ENCODE data around the gene CD163. TPM values are rescaled to one million over a fixed set of nuclear protein-coding genes. Genes with fewer than 3 reads are reported as not detected.

Gene CD163
- total RNA-seq, 2 donors from 2014 or later, result 0.89 to 2.9 TPM

- H3K9me3 ChIP-seq (ENCODE audit: control insufficient read depth, low read length, poor library complexity, severe bottlenecking), result no peaks in the 10 kb centered on the region
- Mint-ChIP-seq H3K4me1 (no peaks in the 10 kb centered on the region), H3K36me3 (ENCODE audit: low read depth) (no peaks in the 10 kb centered on the region), H3K27me3 (peaks cover 55% of the 10 kb centered on the region), H3K4me3 (no peak overlapping the region), H3K27ac (no peak overlapping the region)
- ATAC-seq, result no peak
- DNase-seq, result no peak
These were observed 10.6 kb downstream of the CD163 start for GRCh38 chr12:7493006-7493405.

GRCh38 chr12:7486512-7486911, 17.1 kb downstream of the CD163 start:
- no peak overlapping the region for H3K27ac Mint-ChIP-seq
- H3K4me1 Mint-ChIP-seq, result no peaks in the 10 kb centered on the region
- no peak for DNase-seq
- H3K4me3 Mint-ChIP-seq, result no peak overlapping the region
- no peaks in the 10 kb centered on the region for H3K9me3 ChIP-seq (ENCODE audit: control insufficient read depth, low read length, poor library complexity, severe bottlenecking)
- no peak for ATAC-seq
- peaks cover 49% of the 10 kb centered on the region for H3K27me3 Mint-ChIP-seq
- H3K36me3 Mint-ChIP-seq (ENCODE audit: low read depth), result no peaks in the 10 kb centered on the region

GRCh38 chr12:7485095-7485494, 18.5 kb downstream of the CD163 start:
- H3K27me3 Mint-ChIP-seq, result peaks cover 40% of the 10 kb centered on the region
- no peak for ATAC-seq

GRCh38 chr12:7483343-7483742, 20.2 kb downstream of the CD163 start:
- DNase-seq (no peak), ATAC-seq (no peak)
- Mint-ChIP-seq H3K27me3 (peaks cover 40% of the 10 kb centered on the region), H3K4me1 (no peaks in the 10 kb centered on the region), H3K4me3 (no peak overlapping the region), H3K27ac (no peak overlapping the region), H3K36me3 (ENCODE audit: low read depth) (no peaks in the 10 kb centered on the region)
- no peaks in the 10 kb centered on the region for H3K9me3 ChIP-seq (ENCODE audit: control insufficient read depth, low read length, poor library complexity, severe bottlenecking)

More at GRCh38 chr12:7485095-7485494, 18.5 kb downstream of the CD163 start:
- H3K9me3 ChIP-seq (ENCODE audit: control insufficient read depth, low read length, poor library complexity, severe bottlenecking), result no peaks in the 10 kb centered on the region
- H3K4me3 Mint-ChIP-seq, result no peak overlapping the region
- H3K27ac Mint-ChIP-seq, result no peak overlapping the region
- no peaks in the 10 kb centered on the region for H3K4me1 Mint-ChIP-seq
- H3K36me3 Mint-ChIP-seq (ENCODE audit: low read depth), result no peaks in the 10 kb centered on the region
- no peak for DNase-seq

- Mint-ChIP-seq H3K4me3 (no peak overlapping the region), H3K4me1 (no peaks in the 10 kb centered on the region), H3K27ac (no peak overlapping the region), H3K36me3 (ENCODE audit: low read depth) (no peaks in the 10 kb centered on the region), H3K27me3 (peaks cover 19% of the 10 kb centered on the region)
- H3K9me3 ChIP-seq (ENCODE audit: control insufficient read depth, low read length, poor library complexity, severe bottlenecking), result no peaks in the 10 kb centered on the region
- DNase-seq (no peak), ATAC-seq (no peak)
These were observed 23.8 kb downstream of the CD163 start for GRCh38 chr12:7479771-7480170.

GRCh38 chr12:7472060-7472459, 31.5 kb downstream of the CD163 start:
- Mint-ChIP-seq H3K27me3 (no peaks in the 10 kb centered on the region), H3K36me3 (ENCODE audit: low read depth) (no peaks in the 10 kb centered on the region), H3K4me3 (no peak overlapping the region), H3K27ac (no peak overlapping the region), H3K4me1 (no peaks in the 10 kb centered on the region)
- ATAC-seq (no peak), DNase-seq (no peak)
- peaks cover 3% of the 10 kb centered on the region for H3K9me3 ChIP-seq (ENCODE audit: control insufficient read depth, low read length, poor library complexity, severe bottlenecking)

GRCh38 chr12:7460375-7461259, 43.0 kb downstream of the CD163 start:
- ATAC-seq (peak; percentile 84), DNase-seq (peak in 1 of 3 donors; percentile 45)
- peaks cover 2% of the 10 kb centered on the region for H3K36me3 Mint-ChIP-seq (ENCODE audit: low read depth)
- H3K4me1 Mint-ChIP-seq, result no peaks in the 10 kb centered on the region
- H3K4me3 Mint-ChIP-seq, result no peak overlapping the region
- peak overlapping the region; percentile 62 for H3K27ac Mint-ChIP-seq
- H3K9me3 ChIP-seq (ENCODE audit: control insufficient read depth, low read length, poor library complexity, severe bottlenecking), result no peaks in the 10 kb centered on the region
- peaks cover 27% of the 10 kb centered on the region for H3K27me3 Mint-ChIP-seq

- H3K9me3 ChIP-seq (ENCODE audit: control insufficient read depth, low read length, poor library complexity, severe bottlenecking), result no peaks in the 10 kb centered on the region
- Mint-ChIP-seq H3K4me1 (no peaks in the 10 kb centered on the region), H3K4me3 (no peak overlapping the region), H3K36me3 (ENCODE audit: low read depth) (peaks cover 2% of the 10 kb centered on the region), H3K27me3 (peaks cover 23% of the 10 kb centered on the region), H3K27ac (no peak overlapping the region)
- DNase-seq (no peak), ATAC-seq (no peak)
These were observed 43.6 kb downstream of the CD163 start for GRCh38 chr12:7459973-7460372.

- DNase-seq (no peak), ATAC-seq (no peak)
- Mint-ChIP-seq H3K36me3 (ENCODE audit: low read depth) (peaks cover 2% of the 10 kb centered on the region), H3K4me1 (no peaks in the 10 kb centered on the region), H3K27me3 (peaks cover 33% of the 10 kb centered on the region), H3K4me3 (no peak overlapping the region), H3K27ac (no peak overlapping the region)
- no peaks in the 10 kb centered on the region for H3K9me3 ChIP-seq (ENCODE audit: control insufficient read depth, low read length, poor library complexity, severe bottlenecking)
These were observed 51.8 kb downstream of the CD163 start for GRCh38 chr12:7451756-7452155.

- H3K27ac Mint-ChIP-seq, result no peak overlapping the region
- H3K4me1 Mint-ChIP-seq, result no peaks in the 10 kb centered on the region
- DNase-seq (no peak), ATAC-seq (no peak)
- H3K4me3 Mint-ChIP-seq, result no peak overlapping the region
- no peaks in the 10 kb centered on the region for H3K9me3 ChIP-seq (ENCODE audit: control insufficient read depth, low read length, poor library complexity, severe bottlenecking)
- peaks cover 43% of the 10 kb centered on the region for H3K27me3 Mint-ChIP-seq
- H3K36me3 Mint-ChIP-seq (ENCODE audit: low read depth), result peaks cover 2% of the 10 kb centered on the region
These were observed 52.9 kb downstream of the CD163 start for GRCh38 chr12:7450667-7451066.

- Mint-ChIP-seq H3K4me1 (no peaks in the 10 kb centered on the region), H3K4me3 (no peak overlapping the region), H3K27ac (no peak overlapping the region), H3K27me3 (peaks cover 56% of the 10 kb centered on the region), H3K36me3 (ENCODE audit: low read depth) (no peaks in the 10 kb centered on the region)
- no peaks in the 10 kb centered on the region for H3K9me3 ChIP-seq (ENCODE audit: control insufficient read depth, low read length, poor library complexity, severe bottlenecking)
- DNase-seq, result no peak
- ATAC-seq, result no peak
These were observed 55.5 kb downstream of the CD163 start for GRCh38 chr12:7448099-7448498.

GRCh38 chr12:7444537-7444936, 59.0 kb downstream of the CD163 start:
- Mint-ChIP-seq H3K27ac (no peak overlapping the region), H3K4me1 (no peaks in the 10 kb centered on the region), H3K36me3 (ENCODE audit: low read depth) (peaks cover 4% of the 10 kb centered on the region), H3K27me3 (peaks cover 72% of the 10 kb centered on the region), H3K4me3 (no peak overlapping the region)
- no peak for ATAC-seq
- H3K9me3 ChIP-seq (ENCODE audit: control insufficient read depth, low read length, poor library complexity, severe bottlenecking), result no peaks in the 10 kb centered on the region
- no peak for DNase-seq

- ATAC-seq (no peak), DNase-seq (no peak)
- H3K9me3 ChIP-seq (ENCODE audit: control insufficient read depth, low read length, poor library complexity, severe bottlenecking), result no peaks in the 10 kb centered on the region
- no peak within 1 kb of the TSS for H3K27ac Mint-ChIP-seq
- H3K4me3 Mint-ChIP-seq, result no peak within 1 kb of the TSS
- H3K36me3 Mint-ChIP-seq (ENCODE audit: low read depth), result peaks cover 4% of the 10 kb centered on the region
- no peaks in the 10 kb centered on the region for H3K4me1 Mint-ChIP-seq
- peaks cover 69% of the 10 kb centered on the region for H3K27me3 Mint-ChIP-seq
These were observed 59.5 kb downstream of the CD163 start, which contains the start of gene CD163L1 for GRCh38 chr12:7444076-7444475. Gene CD163L1 (minus strand): TSS chr12:7444153. CDS start chr12:7444127, 26 bp downstream.

GRCh38 chr12:7441216-7441615, 62.4 kb downstream of the CD163 start:
- Mint-ChIP-seq H3K4me3 (no peak overlapping the region), H3K4me1 (no peaks in the 10 kb centered on the region), H3K36me3 (ENCODE audit: low read depth) (peaks cover 4% of the 10 kb centered on the region), H3K27me3 (peaks cover 42% of the 10 kb centered on the region), H3K27ac (no peak overlapping the region)
- ATAC-seq, result no peak
- no peaks in the 10 kb centered on the region for H3K9me3 ChIP-seq (ENCODE audit: control insufficient read depth, low read length, poor library complexity, severe bottlenecking)
- DNase-seq, result no peak

Data from T-helper 17 cell (primary cell).